ENCODE measurements around the gene PCP2.

The PCP2 gene

DNA sequence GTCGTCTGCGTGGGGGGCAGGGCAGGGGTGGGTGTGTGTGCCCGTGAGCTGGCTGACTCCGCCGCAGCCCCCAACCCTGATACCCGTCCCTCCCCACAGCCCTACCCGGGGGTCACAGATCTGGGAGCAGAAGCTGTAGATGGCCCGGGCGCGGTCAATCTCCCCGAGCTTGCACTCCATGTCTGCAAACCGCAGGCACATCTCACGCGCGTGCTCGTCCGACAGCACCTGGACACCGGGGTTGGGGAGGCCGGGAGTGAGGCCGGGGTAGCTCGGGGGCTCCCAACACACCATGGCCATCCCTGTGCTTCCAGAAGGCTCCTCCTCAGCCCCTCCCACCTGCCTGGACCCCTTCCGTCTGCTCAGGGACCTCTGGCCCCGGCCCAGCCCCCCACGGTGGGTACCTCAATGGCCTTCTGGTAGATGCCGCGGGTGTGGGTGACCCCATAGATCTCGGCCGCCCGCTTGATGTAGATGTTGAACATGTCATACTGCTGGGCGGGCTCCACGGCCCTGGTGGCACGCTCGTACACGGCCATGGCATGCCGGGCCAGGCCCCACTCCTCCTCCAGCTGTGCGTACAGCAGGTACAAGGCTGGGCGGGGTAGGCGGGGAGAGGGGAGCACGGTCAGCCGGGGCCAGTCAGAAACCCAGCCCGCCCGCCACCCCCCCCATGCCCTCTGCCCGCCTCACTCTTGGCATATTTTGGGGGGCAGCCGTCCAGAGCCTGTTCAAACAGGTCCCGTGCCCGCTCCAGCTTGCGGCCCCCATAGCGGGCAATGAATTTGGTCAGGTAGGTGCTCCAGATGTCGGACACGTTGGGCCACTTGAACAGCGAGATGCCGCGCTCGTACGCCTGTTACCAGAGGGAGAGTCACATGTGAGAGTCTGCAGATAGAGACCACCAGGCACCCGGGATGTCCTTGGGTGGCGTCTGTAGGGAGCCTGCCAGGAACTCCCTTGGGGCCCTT is 12.8 kb downstream of the PCP2 start:
- Histone ChIP-seq H3K4me3 (ENCODE audit: low read length) (no peak overlapping the region), H3K27me3 (ENCODE audit: insufficient read depth, low read length) (no peaks in the 10 kb centered on the region), H3K4me1 (ENCODE audit: insufficient read depth, low read length) (no peaks in the 10 kb centered on the region), H3K36me3 (ENCODE audit: insufficient read depth, low read depth, low read length) (peaks cover 45% of the 10 kb centered on the region), H3K9me3 (ENCODE audit: insufficient read depth, low read depth, low read length) (no peaks in the 10 kb centered on the region), H3K9ac (ENCODE audit: low read depth, low read length) (no peak overlapping the region), H3K27ac (ENCODE audit: low read length) (no peak overlapping the region)

DNA sequence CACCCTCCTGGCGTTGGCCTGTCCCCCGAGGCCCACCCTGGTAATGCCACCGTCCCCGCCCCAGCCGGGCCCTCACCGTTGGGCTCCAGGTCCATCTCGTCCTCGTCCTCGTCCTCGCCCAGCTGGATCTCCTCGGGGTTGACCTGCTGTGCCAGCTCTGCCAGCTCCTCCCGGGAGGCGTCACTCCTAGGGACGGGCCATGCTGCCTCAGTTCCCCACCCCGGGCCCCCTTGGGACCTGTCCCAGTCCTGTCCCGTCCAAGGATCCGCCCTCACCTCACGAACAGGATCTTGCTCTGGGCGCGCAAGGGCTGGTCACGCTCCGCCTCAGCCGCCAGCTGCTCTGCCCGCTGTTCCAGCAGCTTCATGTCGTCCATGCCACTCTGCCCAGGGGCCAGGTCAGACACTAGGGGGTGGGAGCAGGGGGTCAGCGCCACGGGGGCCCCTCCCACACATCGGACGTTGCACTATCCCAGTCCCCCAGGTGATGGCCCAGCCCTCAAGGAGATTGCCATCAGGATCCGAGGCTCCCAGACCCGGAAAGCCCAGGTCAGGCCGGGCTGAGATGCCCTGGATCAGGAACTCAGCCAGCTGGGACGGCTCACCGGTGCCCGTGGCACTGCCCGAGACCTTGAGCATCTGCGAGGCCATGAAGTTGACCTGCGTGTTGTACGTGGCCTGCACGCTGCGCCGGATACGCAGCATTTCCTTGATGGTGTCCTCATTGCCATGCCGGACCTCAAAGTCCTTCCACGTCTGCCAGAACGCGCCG is 13.7 kb downstream of the PCP2 start:
- Histone ChIP-seq H3K27ac (ENCODE audit: low read length) (no peak overlapping the region), H3K9ac (ENCODE audit: low read depth, low read length) (no peak overlapping the region), H3K9me3 (ENCODE audit: insufficient read depth, low read depth, low read length) (no peaks in the 10 kb centered on the region), H3K4me1 (ENCODE audit: insufficient read depth, low read length) (no peaks in the 10 kb centered on the region), H3K36me3 (ENCODE audit: insufficient read depth, low read depth, low read length) (peaks cover 42% of the 10 kb centered on the region), H3K27me3 (ENCODE audit: insufficient read depth, low read length) (no peaks in the 10 kb centered on the region), H3K4me3 (ENCODE audit: low read length) (no peak overlapping the region)

DNA sequence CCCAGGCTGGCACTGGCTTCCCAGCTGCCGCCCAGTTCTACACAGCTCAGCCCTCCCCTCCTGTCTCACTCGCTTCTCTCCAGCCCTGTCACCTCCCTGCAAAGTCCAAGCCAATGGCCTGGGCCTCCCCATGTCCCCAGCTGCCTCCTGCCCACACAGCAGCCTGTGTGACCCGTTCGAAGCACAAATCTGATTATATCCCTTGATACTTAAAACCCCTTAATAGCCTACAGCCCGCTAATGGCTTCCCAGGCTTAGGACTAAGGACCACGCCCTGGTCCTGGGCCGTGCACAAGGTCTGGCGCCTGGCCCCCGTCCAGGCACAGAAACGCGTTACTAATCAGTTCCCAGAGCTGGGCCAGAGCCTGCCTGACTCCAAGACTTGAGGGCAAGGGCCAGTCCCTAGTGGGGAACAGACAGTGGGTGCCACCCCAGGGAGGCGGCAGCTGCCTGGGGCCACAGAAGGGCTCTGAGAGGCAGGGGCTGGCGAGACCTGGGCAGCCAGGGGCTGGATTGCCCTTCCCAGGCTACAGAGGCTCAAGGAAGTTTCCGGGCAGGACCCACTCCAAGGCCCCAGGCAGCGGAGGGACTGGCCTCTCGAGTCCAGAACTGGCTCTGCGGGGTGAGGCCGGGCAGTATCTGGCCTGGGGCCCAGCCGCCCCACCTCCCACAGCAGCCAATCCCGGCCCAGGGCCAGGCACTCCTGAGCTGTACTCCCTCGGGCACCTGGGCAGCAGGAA is 14.6 kb downstream of the PCP2 start:
- Histone ChIP-seq H3K27ac (ENCODE audit: low read length) (no peak overlapping the region), H3K27me3 (ENCODE audit: insufficient read depth, low read length) (no peaks in the 10 kb centered on the region), H3K4me1 (ENCODE audit: insufficient read depth, low read length) (no peaks in the 10 kb centered on the region), H3K9ac (ENCODE audit: low read depth, low read length) (no peak overlapping the region), H3K9me3 (ENCODE audit: insufficient read depth, low read depth, low read length) (no peaks in the 10 kb centered on the region), H3K4me3 (ENCODE audit: low read length) (no peak overlapping the region), H3K36me3 (ENCODE audit: insufficient read depth, low read depth, low read length) (peaks cover 42% of the 10 kb centered on the region)

DNA sequence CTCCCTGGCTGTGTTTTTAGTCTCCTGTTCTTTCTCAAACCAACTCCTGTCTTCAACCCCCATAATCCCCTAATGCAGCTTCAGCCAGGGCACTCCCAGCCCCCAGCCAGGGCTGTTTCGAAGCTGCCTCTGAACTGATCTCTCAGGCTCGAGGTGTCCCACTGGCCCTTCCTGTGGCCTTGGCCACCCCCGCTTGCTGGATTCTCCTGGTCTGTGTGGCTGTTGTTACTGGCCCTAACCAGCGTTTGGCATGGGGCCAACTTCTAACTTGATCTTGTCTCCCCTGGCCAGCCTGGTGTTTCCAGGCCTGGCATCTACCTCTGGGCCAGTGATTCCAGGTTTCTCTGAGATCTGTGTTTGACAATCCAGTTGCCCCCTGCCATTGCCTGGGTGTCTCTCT is 15.2 kb downstream of the PCP2 start:
- Histone ChIP-seq H3K9ac (ENCODE audit: low read depth, low read length) (no peak overlapping the region), H3K36me3 (ENCODE audit: insufficient read depth, low read depth, low read length) (peaks cover 42% of the 10 kb centered on the region)

DNA sequence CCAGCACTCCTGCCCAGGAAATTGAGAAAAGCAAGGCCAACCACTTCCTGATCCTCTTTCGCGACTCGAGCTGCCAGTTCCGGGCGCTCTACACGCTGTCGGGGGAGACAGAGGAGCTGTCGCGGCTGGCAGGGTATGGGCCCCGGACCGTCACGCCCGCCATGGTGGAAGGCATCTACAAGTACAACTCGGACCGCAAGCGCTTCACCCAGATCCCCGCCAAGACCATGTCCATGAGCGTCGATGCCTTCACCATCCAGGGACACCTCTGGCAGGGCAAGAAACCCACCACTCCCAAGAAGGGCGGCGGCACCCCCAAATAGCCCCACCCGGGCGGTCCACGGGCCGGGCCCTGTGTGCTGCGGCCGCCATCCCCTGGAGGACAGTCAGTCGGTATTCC is 15.8 kb downstream of the PCP2 start:
- H3K27ac ChIP-seq (ENCODE audit: low read length), result no peak overlapping the region
- H3K27me3 ChIP-seq (ENCODE audit: insufficient read depth, low read length), result no peaks in the 10 kb centered on the region
- no peak overlapping the region for H3K4me3 ChIP-seq (ENCODE audit: low read length)
- no peak overlapping the region for H3K9ac ChIP-seq (ENCODE audit: low read depth, low read length)
- no peaks in the 10 kb centered on the region for H3K4me1 ChIP-seq (ENCODE audit: insufficient read depth, low read length)
- no peaks in the 10 kb centered on the region for H3K9me3 ChIP-seq (ENCODE audit: insufficient read depth, low read depth, low read length)
- H3K36me3 ChIP-seq (ENCODE audit: insufficient read depth, low read depth, low read length), result peaks cover 38% of the 10 kb centered on the region

More for the DNA sequence above, 15.2 kb downstream of the PCP2 start:
- Histone ChIP-seq H3K4me1 (ENCODE audit: insufficient read depth, low read length) (no peaks in the 10 kb centered on the region), H3K9me3 (ENCODE audit: insufficient read depth, low read depth, low read length) (no peaks in the 10 kb centered on the region), H3K27ac (ENCODE audit: low read length) (no peak overlapping the region), H3K4me3 (ENCODE audit: low read length) (no peak overlapping the region), H3K27me3 (ENCODE audit: insufficient read depth, low read length) (no peaks in the 10 kb centered on the region)

DNA sequence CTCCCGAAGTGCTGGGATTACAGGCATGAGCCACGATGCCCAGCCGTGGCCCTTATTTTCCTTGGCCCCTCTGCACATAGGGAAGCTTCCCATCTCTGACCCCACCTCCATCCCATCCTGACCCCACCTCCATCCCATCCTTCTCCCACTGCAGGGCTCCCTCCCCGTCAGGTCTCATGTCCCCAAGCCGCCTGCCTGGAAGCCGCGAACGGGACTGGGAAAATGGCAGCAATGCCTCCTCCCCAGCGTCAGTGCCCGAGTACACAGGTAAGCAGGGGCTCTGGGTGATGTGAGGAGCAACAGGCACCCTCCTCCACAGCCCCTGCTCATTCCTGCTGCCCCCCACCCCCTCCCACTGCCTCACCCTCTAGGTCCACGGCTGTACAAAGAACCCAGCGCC is 16.3 kb downstream of the PCP2 start:
- no peaks in the 10 kb centered on the region for H3K4me1 ChIP-seq (ENCODE audit: insufficient read depth, low read length)

DNA sequence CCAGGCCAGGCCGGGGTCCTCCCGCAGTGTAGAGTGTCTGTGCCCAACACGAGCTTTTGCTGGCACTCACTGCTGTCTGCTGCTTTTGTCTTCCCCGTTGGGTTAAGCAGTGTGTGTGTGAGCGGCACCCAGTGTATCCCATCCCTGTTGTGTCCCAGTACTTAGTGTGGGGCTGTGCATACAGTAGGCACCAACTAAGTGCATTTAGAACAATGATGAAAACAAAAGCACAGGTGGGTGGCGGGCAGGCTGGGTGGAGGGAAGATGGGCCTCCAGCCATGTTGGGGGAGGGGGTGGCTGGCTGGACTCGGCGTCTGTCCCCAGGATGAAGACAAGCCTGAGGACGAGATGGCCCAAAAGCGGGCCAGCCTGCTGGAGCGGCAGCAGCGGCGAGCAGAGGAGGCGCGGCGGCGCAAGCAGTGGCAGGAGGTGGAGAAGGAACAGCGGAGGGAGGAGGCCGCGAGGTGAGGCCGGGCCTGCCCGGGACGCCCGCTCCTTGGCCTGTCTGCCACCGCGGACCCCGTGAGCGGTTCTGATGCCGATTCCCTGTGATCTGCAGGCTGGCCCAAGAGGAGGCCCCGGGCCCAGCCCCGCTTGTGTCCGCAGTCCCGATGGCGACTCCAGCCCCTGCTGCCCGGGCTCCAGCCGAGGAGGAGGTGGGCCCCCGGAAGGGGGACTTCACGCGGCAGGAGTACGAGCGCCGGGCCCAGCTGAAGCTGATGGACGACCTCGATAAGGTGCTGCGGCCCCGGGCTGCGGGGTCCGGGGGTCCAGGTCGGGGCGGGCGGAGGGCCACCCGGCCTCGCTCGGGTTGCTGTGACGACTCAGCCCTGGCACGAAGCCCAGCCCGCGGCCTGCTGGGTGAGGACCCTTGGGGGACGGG is 18.4 kb downstream of the PCP2 start:
- H3K4me1 ChIP-seq (ENCODE audit: insufficient read depth, low read length), result no peaks in the 10 kb centered on the region
- H3K9me3 ChIP-seq (ENCODE audit: insufficient read depth, low read depth, low read length), result no peaks in the 10 kb centered on the region
- no peak overlapping the region for H3K9ac ChIP-seq (ENCODE audit: low read depth, low read length)
- no peak overlapping the region for H3K4me3 ChIP-seq (ENCODE audit: low read length)
- H3K36me3 ChIP-seq (ENCODE audit: insufficient read depth, low read depth, low read length), result peaks cover 25% of the 10 kb centered on the region
- H3K27me3 ChIP-seq (ENCODE audit: insufficient read depth, low read length), result no peaks in the 10 kb centered on the region
- H3K27ac ChIP-seq (ENCODE audit: low read length), result no peak overlapping the region

More for the DNA sequence above, 16.3 kb downstream of the PCP2 start:
- no peak overlapping the region for H3K4me3 ChIP-seq (ENCODE audit: low read length)
- no peaks in the 10 kb centered on the region for H3K27me3 ChIP-seq (ENCODE audit: insufficient read depth, low read length)
- H3K27ac ChIP-seq (ENCODE audit: low read length), result no peak overlapping the region
- H3K9ac ChIP-seq (ENCODE audit: low read depth, low read length), result no peak overlapping the region
- no peaks in the 10 kb centered on the region for H3K9me3 ChIP-seq (ENCODE audit: insufficient read depth, low read depth, low read length)
- H3K36me3 ChIP-seq (ENCODE audit: insufficient read depth, low read depth, low read length), result peaks cover 33% of the 10 kb centered on the region

DNA sequence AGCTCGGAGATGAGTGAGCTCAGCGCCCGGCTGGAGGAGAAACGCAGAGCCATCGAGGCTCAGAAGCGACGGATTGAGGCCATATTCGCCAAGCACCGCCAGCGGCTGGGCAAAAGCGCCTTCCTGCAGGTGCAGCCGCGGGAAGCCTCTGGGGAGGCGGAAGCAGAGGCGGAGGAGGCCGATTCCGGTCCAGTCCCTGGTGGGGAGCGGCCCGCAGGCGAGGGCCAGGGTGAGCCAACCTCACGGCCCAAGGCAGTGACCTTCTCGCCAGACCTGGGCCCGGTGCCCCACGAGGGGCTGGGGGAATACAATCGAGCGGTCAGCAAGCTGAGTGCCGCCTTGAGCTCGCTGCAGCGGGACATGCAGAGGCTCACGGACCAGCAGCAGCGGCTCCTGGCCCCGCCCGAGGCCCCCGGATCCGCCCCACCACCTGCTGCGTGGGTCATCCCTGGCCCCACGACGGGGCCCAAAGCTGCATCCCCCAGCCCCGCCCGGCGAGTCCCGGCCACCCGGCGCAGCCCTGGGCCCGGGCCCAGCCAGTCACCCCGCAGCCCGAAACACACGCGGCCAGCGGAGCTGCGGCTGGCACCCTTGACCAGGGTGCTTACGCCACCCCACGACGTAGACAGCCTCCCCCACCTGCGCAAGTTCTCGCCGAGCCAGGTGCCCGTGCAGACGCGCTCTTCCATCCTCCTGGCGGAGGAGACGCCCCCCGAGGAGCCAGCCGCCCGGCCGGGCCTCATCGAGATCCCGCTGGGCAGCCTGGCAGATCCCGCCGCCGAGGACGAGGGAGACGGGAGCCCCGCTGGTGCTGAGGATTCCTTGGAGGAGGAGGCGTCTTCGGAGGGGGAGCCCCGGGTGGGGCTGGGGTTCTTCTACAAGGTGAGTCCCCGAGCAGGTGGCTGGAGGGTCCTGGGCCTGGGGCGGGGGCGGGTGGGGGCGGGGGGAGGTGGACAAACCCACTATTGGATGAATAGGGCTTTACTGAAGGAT is 20.9 kb downstream of the PCP2 start:
- H3K9ac ChIP-seq (ENCODE audit: low read depth, low read length), result no peak overlapping the region
- peaks cover 27% of the 10 kb centered on the region for H3K36me3 ChIP-seq (ENCODE audit: insufficient read depth, low read depth, low read length)
- H3K9me3 ChIP-seq (ENCODE audit: insufficient read depth, low read depth, low read length), result no peaks in the 10 kb centered on the region
- H3K4me1 ChIP-seq (ENCODE audit: insufficient read depth, low read length), result no peaks in the 10 kb centered on the region
- no peak overlapping the region for H3K27ac ChIP-seq (ENCODE audit: low read length)
- no peak overlapping the region for H3K4me3 ChIP-seq (ENCODE audit: low read length)
- H3K27me3 ChIP-seq (ENCODE audit: insufficient read depth, low read length), result no peaks in the 10 kb centered on the region

DNA sequence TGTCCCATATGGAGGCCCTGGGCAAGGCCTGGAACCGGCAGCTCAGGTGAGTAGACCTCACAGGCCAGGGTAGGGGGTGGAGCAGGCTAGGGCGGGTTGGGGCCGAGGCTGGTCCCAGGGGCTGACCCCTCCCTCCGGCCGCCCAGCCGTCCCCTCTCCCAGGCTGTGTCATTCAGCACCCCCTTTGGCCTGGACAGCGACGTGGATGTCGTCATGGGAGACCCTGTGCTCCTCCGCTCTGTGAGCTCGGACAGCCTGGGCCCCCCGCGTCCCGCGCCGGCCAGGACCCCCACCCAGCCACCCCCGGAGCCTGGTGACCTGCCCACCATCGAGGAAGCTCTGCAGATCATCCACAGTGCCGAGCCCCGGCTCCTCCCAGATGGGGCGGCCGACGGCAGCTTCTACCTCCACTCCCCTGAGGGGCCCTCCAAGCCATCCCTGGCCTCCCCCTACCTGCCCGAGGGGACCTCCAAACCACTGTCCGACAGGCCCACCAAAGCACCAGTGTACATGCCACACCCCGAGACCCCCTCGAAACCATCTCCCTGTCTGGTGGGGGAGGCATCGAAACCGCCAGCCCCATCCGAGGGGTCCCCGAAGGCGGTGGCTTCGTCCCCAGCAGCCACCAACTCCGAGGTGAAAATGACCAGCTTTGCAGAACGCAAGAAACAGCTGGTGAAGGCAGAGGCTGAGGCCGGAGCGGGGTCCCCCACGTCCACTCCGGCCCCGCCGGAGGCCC is 21.8 kb downstream of the PCP2 start:
- no peak overlapping the region for H3K4me3 ChIP-seq (ENCODE audit: low read length)
- H3K27me3 ChIP-seq (ENCODE audit: insufficient read depth, low read length), result no peaks in the 10 kb centered on the region
- no peak overlapping the region for H3K9ac ChIP-seq (ENCODE audit: low read depth, low read length)
- H3K9me3 ChIP-seq (ENCODE audit: insufficient read depth, low read depth, low read length), result no peaks in the 10 kb centered on the region
- H3K4me1 ChIP-seq (ENCODE audit: insufficient read depth, low read length), result no peaks in the 10 kb centered on the region
- no peak overlapping the region for H3K27ac ChIP-seq (ENCODE audit: low read length)
- peaks cover 20% of the 10 kb centered on the region; the same call in 1 of the 2 replicates for H3K36me3 ChIP-seq (ENCODE audit: insufficient read depth, low read depth, low read length)
